Keratinocyte (primary cell): ENCODE measurements around the gene CHRNG. TPM values are rescaled to one million over a fixed set of nuclear protein-coding genes. Genes with fewer than 3 reads are reported as not detected.

Experiments
- DNase-seq: peaks from one replicate; pipeline ENCODE4 v3.0.0-alpha.2; 2011; ENCODE audit warnings: low read depth, missing footprints, low spot score
- FAIRE-seq: peaks from 2 replicates; lab custom pipeline; 2011; peaks lifted over from hg19 to GRCh38; lab: Jason Lieb, UNC
- H2AFZ ChIP-seq: 2 replicates; pipeline ENCODE4 v1.6.0; 2012; ENCODE audit warnings: low read length, control low read depth, inconsistent platforms; ENCODE audit not compliant: control insufficient read depth
- H3K27ac ChIP-seq: 2 replicates; pipeline ENCODE4 v1.5.1; 2011; ENCODE audit warnings: low read length; ENCODE audit not compliant: control insufficient read depth, insufficient read depth
- H3K27me3 ChIP-seq: 3 replicates; pipeline ENCODE4 v1.6.0; 2011; ENCODE audit warnings: low read length; ENCODE audit not compliant: control insufficient read depth, insufficient read depth; ENCODE audit errors: extremely low read depth
- H3K36me3 ChIP-seq, 2 experiments: 2 replicates in 1 of 2; 3 replicates in 1 of 2; pipeline ENCODE4 v1.5.1; 2011; ENCODE audit warnings: low read length in 2 of 2, mild to moderate bottlenecking in 1 of 2; ENCODE audit not compliant: control insufficient read depth in 2 of 2, insufficient read depth in 2 of 2; ENCODE audit errors: extremely low read depth in 1 of 2
- H3K4me1 ChIP-seq: 3 replicates; pipeline ENCODE4 v1.5.1; 2011; ENCODE audit warnings: low read length; ENCODE audit not compliant: control insufficient read depth, insufficient read depth; ENCODE audit errors: extremely low read depth
- H3K4me2 ChIP-seq: 3 replicates; pipeline ENCODE4 v1.6.0; 2011; ENCODE audit warnings: low read depth, low read length; ENCODE audit not compliant: control insufficient read depth, insufficient read depth; ENCODE audit errors: extremely low read depth
- H3K4me3 ChIP-seq, 3 experiments: fragments of 200-600 bp in 1 of 3; sonication (generic) in 1 of 3; 2 replicates in 2 of 3; 3 replicates in 1 of 3; pipeline ENCODE4 v1.5.1; 2011 to 2016; ENCODE audit warnings: low read length in 3 of 3, mild to moderate bottlenecking in 3 of 3, control low read depth in 2 of 3, inconsistent platforms in 1 of 3, low read depth in 1 of 3, mixed read lengths in 1 of 3, mixed run types in 1 of 3, moderate library complexity in 1 of 3; ENCODE audit not compliant: control insufficient read depth in 2 of 3, insufficient read depth in 2 of 3; ENCODE audit errors: extremely low read depth in 1 of 3
- H3K79me2 ChIP-seq: 2 replicates; pipeline ENCODE4 v1.6.0; 2012; ENCODE audit warnings: low read length; ENCODE audit not compliant: control insufficient read depth, insufficient read depth
- H3K9ac ChIP-seq: 3 replicates; pipeline ENCODE4 v1.6.0; 2011; ENCODE audit warnings: low read length; ENCODE audit not compliant: control insufficient read depth, insufficient read depth; ENCODE audit errors: extremely low read depth
- H3K9me1 ChIP-seq: 3 replicates; pipeline ENCODE4 v1.6.0; 2011; ENCODE audit warnings: low read length; ENCODE audit not compliant: control insufficient read depth, insufficient read depth; ENCODE audit errors: extremely low read depth
- H3K9me3 ChIP-seq: 2 replicates; pipeline ENCODE4 v1.5.1; 2012; ENCODE audit warnings: low read depth, low read length; ENCODE audit not compliant: control insufficient read depth
- H4K20me1 ChIP-seq: 3 replicates; pipeline ENCODE4 v1.6.0; 2011; ENCODE audit warnings: low read length; ENCODE audit not compliant: control insufficient read depth, insufficient read depth; ENCODE audit errors: extremely low read depth
- EZH2 ChIP-seq: IDR thresholded peaks from one replicate; pipeline ENCODE4 v1.6.1; 2012; ENCODE audit warnings: inconsistent platforms, mild to moderate bottlenecking, low read length, moderate library complexity
- dilution Hi-C: fragments of 300-500 bp; cut with MboI; formaldehyde crosslinking; loops from one replicate; pipeline ENCODE4 v1.7.0; 2020; ENCODE audit warnings: low sequenced_read_pairs; ENCODE audit not compliant: extremely low pct_ligation_motif_present
- polyA plus RNA-seq, 5 experiments: library from polyadenylated mRNA; depleted of rRNA in 3 of 5; stranded (reverse) in 3 of 5; stranded (forward) in 1 of 5; unstranded in 1 of 5; fragments of >200 nt; gene quantifications; 1 replicate in 1 of 5; 2 replicates in 3 of 5; 3 replicates in 1 of 5; pipeline versions ENCODE4 v1.2.1 to v1.2.3, GENCODE V29; 2011 to 2012; ENCODE audit warnings: missing spikeins in 2 of 5, low read depth in 1 of 5, low replicate concordance in 1 of 5
- TF ChIP-seq, protein P1 (sequence below), 3 experiments: IDR thresholded peaks in 1 of 3; conservative IDR thresholded peaks in 1 of 3; optimal IDR thresholded peaks in 1 of 3; 2 replicates in 2 of 3; 3 replicates in 1 of 3; pipeline versions ENCODE3 to v1.5.1; 2011; ENCODE audit warnings: low read length in 3 of 3, mild to moderate bottlenecking in 3 of 3, moderate library complexity in 2 of 3, control low read depth in 1 of 3, inconsistent platforms in 1 of 3; ENCODE audit not compliant: insufficient read depth in 2 of 3; ENCODE audit errors: extremely low read depth in 1 of 3

The CHRNG gene
- polyA plus RNA-seq, 1 donor (not counting 4 experiments of a cell fraction or from before 2014, with no cell fraction given): not detected

DNA sequence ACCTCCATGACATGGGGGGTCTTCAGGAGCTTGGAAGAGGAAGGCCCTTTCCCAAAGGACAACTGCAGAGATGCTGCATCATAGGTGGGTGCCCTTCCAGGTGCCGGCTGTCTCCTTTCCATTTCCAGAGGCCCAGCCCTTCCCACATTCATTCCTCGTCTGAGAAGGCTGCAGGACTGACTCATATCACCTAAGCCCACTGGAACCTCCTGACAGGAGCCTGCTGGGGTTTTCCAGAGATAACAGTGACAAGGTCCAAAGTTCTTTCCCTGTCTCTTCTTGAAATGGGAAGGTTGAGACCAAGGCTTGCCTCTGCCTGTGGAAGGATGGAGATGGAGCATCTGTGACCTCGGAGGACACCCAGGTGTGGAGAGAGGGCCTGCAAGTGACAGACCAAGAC, 22.9 kb upstream of the CHRNG start:
- no peaks in the 10 kb centered on the region for H3K9me1 ChIP-seq
- no peak overlapping the region for H3K9ac ChIP-seq
- H3K79me2 ChIP-seq: no peaks in the 10 kb centered on the region
- dilution Hi-C loops: no loop called here
- no peaks in the 10 kb centered on the region for H3K4me1 ChIP-seq
- DNase-seq: no peak
- no peak for FAIRE-seq
- H3K27ac ChIP-seq: no peak overlapping the region
- no peak overlapping the region for H3K4me2 ChIP-seq
- H3K4me3 ChIP-seq: no peak overlapping the region
- no peaks in the 10 kb centered on the region for H4K20me1 ChIP-seq
- no peak overlapping the region for H2AFZ ChIP-seq
- peaks cover 20% of the 10 kb centered on the region for H3K27me3 ChIP-seq
- no peaks in the 10 kb centered on the region for H3K36me3 ChIP-seq
- TF ChIP-seq, protein P1, sequence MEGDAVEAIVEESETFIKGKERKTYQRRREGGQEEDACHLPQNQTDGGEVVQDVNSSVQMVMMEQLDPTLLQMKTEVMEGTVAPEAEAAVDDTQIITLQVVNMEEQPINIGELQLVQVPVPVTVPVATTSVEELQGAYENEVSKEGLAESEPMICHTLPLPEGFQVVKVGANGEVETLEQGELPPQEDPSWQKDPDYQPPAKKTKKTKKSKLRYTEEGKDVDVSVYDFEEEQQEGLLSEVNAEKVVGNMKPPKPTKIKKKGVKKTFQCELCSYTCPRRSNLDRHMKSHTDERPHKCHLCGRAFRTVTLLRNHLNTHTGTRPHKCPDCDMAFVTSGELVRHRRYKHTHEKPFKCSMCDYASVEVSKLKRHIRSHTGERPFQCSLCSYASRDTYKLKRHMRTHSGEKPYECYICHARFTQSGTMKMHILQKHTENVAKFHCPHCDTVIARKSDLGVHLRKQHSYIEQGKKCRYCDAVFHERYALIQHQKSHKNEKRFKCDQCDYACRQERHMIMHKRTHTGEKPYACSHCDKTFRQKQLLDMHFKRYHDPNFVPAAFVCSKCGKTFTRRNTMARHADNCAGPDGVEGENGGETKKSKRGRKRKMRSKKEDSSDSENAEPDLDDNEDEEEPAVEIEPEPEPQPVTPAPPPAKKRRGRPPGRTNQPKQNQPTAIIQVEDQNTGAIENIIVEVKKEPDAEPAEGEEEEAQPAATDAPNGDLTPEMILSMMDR (optimal IDR thresholded peaks at IDR 0.05 in 1 of 3, IDR thresholded peaks at IDR 0.05 in 1 of 3, conservative IDR thresholded peaks at IDR 0.05 in 1 of 3; ENCODE audit: extremely low read depth in 1 of 3, insufficient read depth in 2 of 3, low read length in 3 of 3): no peak
- TF ChIP-seq EZH2: no peak
- no peaks in the 10 kb centered on the region for H3K9me3 ChIP-seq

DNA sequence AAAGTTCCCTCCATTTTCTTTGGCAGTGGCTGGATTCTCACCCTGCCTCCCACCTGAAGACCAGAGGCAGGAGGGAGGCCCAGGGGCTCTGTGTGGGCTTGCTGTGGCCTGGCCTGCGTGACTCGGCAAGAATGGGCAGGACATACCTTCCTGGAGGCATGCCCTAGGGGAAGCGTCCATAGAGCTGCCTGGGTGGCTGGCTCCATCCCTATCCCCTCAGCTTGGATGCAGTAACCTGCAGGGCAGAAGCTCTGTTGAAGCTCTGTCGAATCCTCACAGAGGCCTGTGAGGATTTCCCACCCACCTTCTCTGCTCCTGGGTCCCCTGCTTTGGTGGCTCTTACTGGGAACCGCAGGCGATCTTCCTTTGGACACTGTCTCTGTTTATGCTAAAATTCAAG, 20.6 kb upstream of the CHRNG start:
- H3K9me1 ChIP-seq: no peaks in the 10 kb centered on the region
- H3K9me3 ChIP-seq: no peaks in the 10 kb centered on the region
- dilution Hi-C loops: no loop called here
- H3K27ac ChIP-seq: no peak overlapping the region
- FAIRE-seq: no peak
- no peaks in the 10 kb centered on the region for H3K36me3 ChIP-seq
- TF ChIP-seq, protein P1 (optimal IDR thresholded peaks at IDR 0.05 in 1 of 3, IDR thresholded peaks at IDR 0.05 in 1 of 3, conservative IDR thresholded peaks at IDR 0.05 in 1 of 3; ENCODE audit: extremely low read depth in 1 of 3, insufficient read depth in 2 of 3, low read length in 3 of 3): no peak
- TF ChIP-seq EZH2: no peak
- H3K79me2 ChIP-seq: no peaks in the 10 kb centered on the region
- no peak overlapping the region for H2AFZ ChIP-seq
- H3K4me1 ChIP-seq: no peaks in the 10 kb centered on the region
- H3K4me2 ChIP-seq: no peak overlapping the region
- H4K20me1 ChIP-seq: no peaks in the 10 kb centered on the region
- DNase-seq: no peak
- no peak overlapping the region for H3K9ac ChIP-seq
- no peak overlapping the region for H3K4me3 ChIP-seq
- peaks cover 36% of the 10 kb centered on the region for H3K27me3 ChIP-seq
